NCI-H69 (cell line): ENCODE results near the gene WFDC10A.
"Not testable (repeated sequence)": the region's sequence is repeated elsewhere in the genome, so short reads cannot be mapped to it uniquely, and the experiment has no call there.

Experiments
- DNase-seq: peaks from one replicate; lab custom pipeline; 2025; lab: John Stamatoyannopoulos, UW

The WFDC10A gene

GRCh38 chr20:45649312-45649863, 19.8 kb downstream of the WFDC10A start:
- no peak for DNase-seq

- DNase-seq: peak; percentile 2
Observed at GRCh38 chr20:45651726-45652125, 22.2 kb downstream of the WFDC10A start.

- DNase-seq: not testable (repeated sequence)
Observed at GRCh38 chr20:45657038-45657437, 27.5 kb downstream of the WFDC10A start.

- no peak for DNase-seq
Observed at GRCh38 chr20:45670139-45670538, 40.6 kb downstream of the WFDC10A start, which contains the start of gene WFDC11. Gene WFDC11 (minus strand): TSS chr20:45670239. CDS start chr20:45650600, 19,639 bp downstream.

GRCh38 chr20:45672765-45673164, 43.2 kb downstream of the WFDC10A start:
- no peak for DNase-seq

- no peak for DNase-seq
Observed at GRCh38 chr20:45679650-45680049, 50.1 kb downstream of the WFDC10A start.
